NT2/D1 (cell line): ENCODE data around the gene GLT1D1.

Experiments
- DNase-seq: peaks from one replicate; pipeline ENCODE4 v3.0.0-alpha.2; 2011; ENCODE audit warnings: low read depth, low spot score
- H3K27me3 ChIP-seq: 2 replicates; pipeline ENCODE4 v1.6.0; 2011; ENCODE audit warnings: mild to moderate bottlenecking; ENCODE audit not compliant: insufficient read length, insufficient read depth
- H3K36me3 ChIP-seq: 2 replicates; pipeline ENCODE4 v1.6.1; 2011; ENCODE audit warnings: mild to moderate bottlenecking, low read length, mixed read lengths; ENCODE audit not compliant: insufficient read depth, insufficient read length
- H3K4me1 ChIP-seq: 2 replicates; pipeline ENCODE4 v1.5.1; 2011; ENCODE audit not compliant: insufficient read depth, insufficient read length
- H3K4me3 ChIP-seq: 2 replicates; pipeline ENCODE4 v1.5.1; 2011; ENCODE audit warnings: low read depth; ENCODE audit not compliant: insufficient read length
- H3K9ac ChIP-seq: 2 replicates; pipeline ENCODE4 v1.6.0; 2011; ENCODE audit warnings: low read depth; ENCODE audit not compliant: insufficient read length
- H3K9me3 ChIP-seq: 2 replicates; pipeline ENCODE4 v1.5.1; 2011; ENCODE audit warnings: mild to moderate bottlenecking, low read length; ENCODE audit not compliant: insufficient read depth
- SUZ12 ChIP-seq: IDR thresholded peaks from 2 replicates; pipeline ENCODE4 v1.6.1; 2011; ENCODE audit not compliant: insufficient read length, insufficient read depth; ENCODE audit errors: extremely low read depth
- YY1 ChIP-seq: IDR thresholded peaks from 2 replicates; pipeline ENCODE4 v1.6.1; 2011; ENCODE audit not compliant: insufficient read length, insufficient read depth
- ZNF274 ChIP-seq: IDR thresholded peaks from 2 replicates; pipeline ENCODE4 v1.6.1; 2011; ENCODE audit warnings: mild to moderate bottlenecking, low read depth, low read length

GLT1D1 gene

DNA sequence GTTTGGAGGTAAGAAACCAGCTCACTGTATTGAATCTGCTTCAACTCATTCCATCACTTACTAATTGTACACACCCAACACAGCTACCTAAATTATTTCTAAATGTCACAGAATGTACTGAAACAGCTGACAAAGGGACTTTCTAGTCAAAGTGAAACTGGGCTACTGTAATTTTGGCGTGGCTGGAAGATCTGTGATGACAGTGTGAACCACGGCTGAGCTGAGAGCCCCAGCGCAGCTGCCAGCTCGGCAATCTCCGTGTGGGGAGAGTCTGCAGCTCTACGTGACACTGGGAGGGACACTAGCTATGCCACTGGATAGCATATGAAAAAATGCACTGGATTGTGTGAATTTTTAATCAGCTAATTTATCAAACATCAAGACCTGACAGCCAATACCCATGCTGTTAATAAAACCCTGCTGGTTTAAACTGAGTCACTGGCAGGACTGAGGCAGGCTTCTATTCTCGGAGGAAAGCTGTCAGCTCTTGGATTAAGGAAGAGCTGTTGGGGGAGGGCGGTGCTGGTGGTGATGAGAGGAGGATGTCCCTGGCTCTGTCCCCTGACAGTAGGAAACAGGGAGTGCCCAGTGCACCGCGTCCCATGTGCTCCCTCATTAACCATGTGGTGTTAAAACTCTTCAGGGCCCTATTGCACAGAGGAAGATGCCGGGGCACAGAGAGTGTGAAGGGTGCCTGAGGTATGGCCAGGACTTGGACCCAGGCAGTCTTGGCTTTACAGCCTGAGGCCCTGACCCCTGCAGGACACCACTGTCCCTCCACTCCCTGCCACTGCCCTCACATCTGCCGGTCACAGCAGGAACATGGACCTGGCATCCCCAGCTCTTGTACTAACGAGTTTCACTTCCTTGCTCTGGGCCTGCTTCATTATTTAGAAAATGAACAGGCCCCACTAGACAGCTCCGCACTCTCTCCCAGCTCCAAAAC, 42.8 kb upstream of the GLT1D1 start:
- H3K36me3 ChIP-seq: peaks cover 80% of the 10 kb centered on the region

GRCh38 chr12:128811806-128812205, 41.5 kb upstream of the GLT1D1 start:
- DNase-seq: no peak
- Histone ChIP-seq H3K9me3 (no peaks in the 10 kb centered on the region), H3K4me1 (peaks cover 4% of the 10 kb centered on the region), H3K27me3 (no peaks in the 10 kb centered on the region), H3K36me3 (peaks cover 79% of the 10 kb centered on the region), H3K4me3 (no peak overlapping the region), H3K9ac (no peak overlapping the region)
- TF ChIP-seq SUZ12 (no peak), YY1 (no peak), ZNF274 (no peak)

More for the DNA sequence above, 42.8 kb upstream of the GLT1D1 start:
- DNase-seq: no peak
- Histone ChIP-seq H3K9ac (peak overlapping the region; percentile 5), H3K4me1 (peaks cover 4% of the 10 kb centered on the region), H3K27me3 (no peaks in the 10 kb centered on the region), H3K9me3 (no peaks in the 10 kb centered on the region), H3K4me3 (no peak overlapping the region)
- TF ChIP-seq YY1: no peak
- no peak for TF ChIP-seq SUZ12
- TF ChIP-seq ZNF274: no peak

DNA sequence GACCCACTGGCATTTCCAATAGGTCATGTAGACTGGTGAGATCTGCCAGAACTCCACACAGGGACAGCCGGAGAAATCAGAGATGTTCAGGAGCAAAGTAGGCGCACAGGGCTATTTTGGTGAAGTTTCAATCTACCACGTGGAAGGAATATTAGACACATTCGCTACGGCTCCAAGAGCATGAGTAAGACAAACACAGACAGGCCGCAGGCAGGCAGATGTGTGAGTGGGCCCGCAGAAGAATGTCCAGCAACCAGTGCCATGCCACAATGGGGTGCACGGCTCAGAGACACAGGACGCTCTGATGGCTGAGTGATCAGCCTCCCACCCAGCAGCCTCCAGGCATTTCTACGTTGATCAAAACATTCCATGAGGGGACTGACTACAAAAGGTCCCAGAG, 39.9 kb upstream of the GLT1D1 start:
- Histone ChIP-seq H3K36me3 (peaks cover 65% of the 10 kb centered on the region), H3K9ac (no peak overlapping the region)

GRCh38 chr12:128813883-128814282, 39.4 kb upstream of the GLT1D1 start:
- TF ChIP-seq SUZ12: no peak
- TF ChIP-seq YY1: no peak
- no peak for TF ChIP-seq ZNF274
- Histone ChIP-seq H3K4me1 (peaks cover 6% of the 10 kb centered on the region), H3K36me3 (peaks cover 60% of the 10 kb centered on the region), H3K9me3 (no peaks in the 10 kb centered on the region), H3K27me3 (no peaks in the 10 kb centered on the region), H3K9ac (no peak overlapping the region), H3K4me3 (no peak overlapping the region)
- DNase-seq: no peak

More for the DNA sequence above, 39.9 kb upstream of the GLT1D1 start:
- DNase-seq: no peak
- H3K4me3 ChIP-seq: no peak overlapping the region
- TF ChIP-seq YY1 (no peak), ZNF274 (no peak), SUZ12 (no peak)
- H3K4me1 ChIP-seq: peaks cover 6% of the 10 kb centered on the region
- H3K9me3 ChIP-seq: no peaks in the 10 kb centered on the region
- no peaks in the 10 kb centered on the region for H3K27me3 ChIP-seq

DNA sequence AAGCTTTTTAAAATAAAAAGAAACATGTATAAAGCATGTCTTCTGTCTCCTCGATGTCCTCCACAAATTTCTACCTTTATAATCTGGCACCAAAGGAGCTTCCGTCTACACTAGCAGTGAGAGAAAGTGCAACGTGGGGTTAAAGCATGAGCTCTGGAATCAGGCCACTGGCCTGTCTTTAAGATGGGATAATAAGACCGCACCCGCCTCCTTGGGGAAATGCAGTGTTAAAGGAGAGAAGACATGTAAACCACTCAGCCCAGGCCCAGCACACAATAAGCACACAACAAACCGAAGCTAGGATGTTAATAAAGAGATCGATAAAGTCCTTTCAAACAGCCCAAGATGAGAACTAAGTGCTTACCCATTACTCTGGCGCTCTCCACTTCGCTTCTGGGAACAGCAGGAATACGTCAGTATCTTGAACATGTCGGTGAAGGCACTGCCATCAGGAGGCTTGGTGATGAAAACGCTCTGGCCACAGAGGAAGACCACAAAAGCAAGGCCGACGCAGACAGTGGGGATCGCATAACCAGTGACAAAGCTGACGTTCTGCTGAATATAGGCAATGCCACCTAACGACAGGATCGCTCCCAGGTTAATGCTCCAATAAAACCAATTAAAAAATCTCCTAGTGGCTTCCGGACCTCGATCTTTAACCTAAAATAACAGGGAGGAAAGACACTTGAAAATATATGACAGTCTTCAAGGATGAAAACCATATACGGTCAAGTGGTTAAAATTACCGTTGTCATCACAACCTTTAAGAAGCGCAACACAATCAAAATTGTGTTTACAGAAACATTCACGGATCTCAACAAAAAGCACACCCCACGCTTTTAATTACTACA, 38.6 kb upstream of the GLT1D1 start:
- H3K27me3 ChIP-seq: no peaks in the 10 kb centered on the region
- no peak overlapping the region for H3K4me3 ChIP-seq
- no peaks in the 10 kb centered on the region for H3K9me3 ChIP-seq
- H3K4me1 ChIP-seq: peaks cover 6% of the 10 kb centered on the region
- no peak for DNase-seq
- H3K36me3 ChIP-seq: peaks cover 58% of the 10 kb centered on the region
- no peak overlapping the region for H3K9ac ChIP-seq
- TF ChIP-seq YY1 (no peak), SUZ12 (no peak), ZNF274 (no peak)

DNA sequence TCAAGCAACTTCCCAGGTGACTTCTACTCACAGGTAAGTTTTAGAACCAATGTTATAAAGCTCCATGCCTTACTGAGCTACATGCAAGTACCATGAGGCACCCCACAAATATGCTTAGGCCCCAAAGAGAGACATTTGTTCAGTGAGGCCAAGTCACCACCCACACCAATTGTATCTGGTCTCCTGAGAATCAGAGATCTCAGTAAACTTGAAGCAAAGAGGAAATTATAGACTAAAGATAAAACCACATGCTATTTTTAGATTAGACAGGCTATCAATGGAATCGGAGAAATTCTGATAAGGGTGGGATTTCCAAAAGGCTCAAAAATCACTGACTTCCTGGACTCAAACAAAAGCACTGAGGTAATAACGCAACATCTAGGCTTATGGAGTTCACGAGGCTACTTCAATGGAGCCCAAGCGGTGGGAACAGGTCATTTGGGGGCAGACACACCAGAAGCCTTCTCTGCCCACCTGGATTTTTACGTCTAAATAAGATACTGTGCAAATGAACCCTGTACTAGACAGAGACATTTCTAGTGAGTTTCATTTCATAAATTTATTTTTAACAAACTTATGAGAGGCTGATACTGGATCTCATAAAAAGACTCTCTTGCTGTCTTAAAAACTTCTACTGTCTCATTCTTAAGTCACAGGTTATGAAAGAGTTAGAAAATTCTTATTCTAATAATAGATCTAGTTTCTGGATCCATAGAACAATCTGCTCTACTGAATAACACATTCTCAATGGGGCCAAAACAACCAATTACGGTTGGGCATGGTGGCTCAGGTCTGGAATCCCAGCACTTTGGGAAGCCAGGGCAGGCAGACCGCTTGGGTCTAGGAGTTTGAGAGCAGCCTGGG, 37.3 kb upstream of the GLT1D1 start:
- no peak overlapping the region for H3K9ac ChIP-seq
- DNase-seq: no peak
- no peak overlapping the region for H3K4me3 ChIP-seq
- H3K36me3 ChIP-seq: peaks cover 58% of the 10 kb centered on the region
- peaks cover 7% of the 10 kb centered on the region for H3K4me1 ChIP-seq
- no peaks in the 10 kb centered on the region for H3K9me3 ChIP-seq
- TF ChIP-seq ZNF274: no peak
- no peak for TF ChIP-seq SUZ12
- no peak for TF ChIP-seq YY1
- H3K27me3 ChIP-seq: no peaks in the 10 kb centered on the region

GRCh38 chr12:128816643-128816920, 36.7 kb upstream of the GLT1D1 start:
- Histone ChIP-seq H3K4me1 (peaks cover 10% of the 10 kb centered on the region), H3K36me3 (peaks cover 63% of the 10 kb centered on the region), H3K9me3 (no peaks in the 10 kb centered on the region), H3K4me3 (no peak overlapping the region), H3K9ac (no peak overlapping the region), H3K27me3 (no peaks in the 10 kb centered on the region)
- no peak for DNase-seq
- TF ChIP-seq ZNF274 (no peak), SUZ12 (no peak), YY1 (no peak)
